A549 treated with AZD9567 at 1 μM for 4 hours (cell line): ENCODE measurements around the gene HRH4. TPM values are rescaled to one million over a fixed set of nuclear protein-coding genes. Genes with fewer than 3 reads are reported as not detected.

Source experiments
- total RNA-seq: library from RNA; stranded (reverse); fragments of 200-300 nt; extraction: Qiagen RNA extraction; gene quantifications from 5 replicates; pipeline ENCODE4 v1.2.3, GENCODE V29; 2022; ENCODE audit not compliant: insufficient read depth

HRH4 gene
- 0.02 TPM in 1 of 5 replicates, not detected in the others for total RNA-seq

GRCh38 chr18:24460388-24460787 lies at the start of gene HRH4:
Gene HRH4, plus strand, starts transcription at chr18:24460637. Its CDS starts 92 bp downstream, at chr18:24460729.

GRCh38 chr18:24426398-24427294 lies 33.8 kb upstream of the HRH4 start, which contains the start of gene IMPACT:
Gene IMPACT, plus strand, starts transcription at chr18:24426670. Its CDS starts 87 bp downstream, at chr18:24426757.

Other genes starting within 250 kb of the HRH4 start
- gene OSBPL1A, start 62.8 kb upstream of the HRH4 start, total RNA-seq = 11.6 to 23.1 TPM (median 13.1 TPM) in 5 replicates
- gene IMPACT, start 34.0 kb upstream of the HRH4 start, total RNA-seq = 10.4 to 19.5 TPM (median 13.7 TPM) in 5 replicates